Liver (tissue), 9 donors: Measurements from ENCODE around the gene USP48. TPM values are rescaled to one million over a fixed set of nuclear protein-coding genes. Genes with fewer than 3 reads are reported as not detected.

Experiments
- DNase-seq: peaks from one replicate; pipeline ENCODE4 v3.0.0-alpha.2; 2017; ENCODE audit warnings: low spot score
- H3K27ac ChIP-seq, 2 donors: one replicate each; pipeline ENCODE4 v1.7.0; 2013; ENCODE audit warnings: inconsistent platforms in 2 of 2, low read length in 2 of 2, control low read depth in 1 of 2, low read depth in 1 of 2, mild to moderate bottlenecking in 1 of 2
- H3K27me3 ChIP-seq, 4 donors: one replicate each; pipeline versions ENCODE4 v1.6.1 to v1.7.0; 2013; ENCODE audit warnings: low read length in 3 of 4, inconsistent platforms in 1 of 4, mild to moderate bottlenecking in 1 of 4, moderate library complexity in 1 of 4; ENCODE audit not compliant: control insufficient read depth in 4 of 4, insufficient read depth in 4 of 4
- H3K36me3 ChIP-seq, 4 donors: one replicate each; pipeline versions ENCODE4 v1.6.1 to v1.7.0; 2013; ENCODE audit warnings: low read length in 3 of 4, mild to moderate bottlenecking in 3 of 4, low read depth in 1 of 4, moderate library complexity in 1 of 4; ENCODE audit not compliant: control insufficient read depth in 4 of 4, insufficient read depth in 3 of 4
- H3K4me1 ChIP-seq, 4 donors: one replicate each; pipeline versions ENCODE4 v1.6.1 to v1.7.0; 2013; ENCODE audit warnings: low read length in 3 of 4, mild to moderate bottlenecking in 3 of 4, moderate library complexity in 1 of 4; ENCODE audit not compliant: control insufficient read depth in 4 of 4, insufficient read depth in 4 of 4
- H3K4me3 ChIP-seq, 3 donors: one replicate each; pipeline versions ENCODE4 v1.6.1 to v1.7.0; 2013; ENCODE audit warnings: low read length in 3 of 3, control low read depth in 1 of 3, low read depth in 1 of 3, mild to moderate bottlenecking in 1 of 3
- H3K9ac ChIP-seq, 2 donors: one replicate each; pipeline ENCODE4 v1.7.0; 2013; ENCODE audit warnings: low read length in 2 of 2, mild to moderate bottlenecking in 2 of 2, moderate library complexity in 2 of 2, control low read depth in 1 of 2, low read depth in 1 of 2
- H3K9me3 ChIP-seq, 4 donors: one replicate each; pipeline versions ENCODE4 v1.6.1 to v1.7.0; 2013; ENCODE audit warnings: low read length in 3 of 4; ENCODE audit not compliant: control insufficient read depth in 4 of 4
- ATF3 ChIP-seq: IDR thresholded peaks from 2 replicates; pipeline ENCODE4 v1.6.1; 2016; ENCODE audit warnings: antibody characterized with exemption
- EGR1 ChIP-seq, 2 donors: IDR thresholded peaks; 2 replicates each; pipeline ENCODE4 v1.6.1; 2016 to 2018; ENCODE audit warnings: antibody characterized with exemption in 2 of 2, low read depth in 2 of 2
- FOXA1 ChIP-seq: IDR thresholded peaks from 2 replicates; pipeline ENCODE4 v1.6.1; 2016; ENCODE audit warnings: antibody characterized with exemption
- FOXA2 ChIP-seq: IDR thresholded peaks from 2 replicates; pipeline ENCODE4 v1.6.1; 2016; ENCODE audit warnings: antibody characterized with exemption
- GABPA ChIP-seq, 2 donors: IDR thresholded peaks in 1 of 2; conservative IDR thresholded peaks in 1 of 2; 2 replicates each; pipeline ENCODE4 v1.6.1; 2016; ENCODE audit warnings: antibody characterized with exemption in 2 of 2, mild to moderate bottlenecking in 1 of 2, moderate library complexity in 1 of 2
- HNF4A ChIP-seq, 2 donors: conservative IDR thresholded peaks; 2 replicates each; pipeline ENCODE4 v1.6.1; 2016; ENCODE audit warnings: antibody characterized with exemption in 2 of 2, mild to moderate bottlenecking in 2 of 2
- HNF4G ChIP-seq: IDR thresholded peaks from 2 replicates; pipeline ENCODE4 v1.6.1; 2016; ENCODE audit warnings: antibody characterized with exemption
- JUND ChIP-seq, 2 donors: IDR thresholded peaks; 2 replicates each; pipeline ENCODE4 v1.6.1; 2016; ENCODE audit warnings: antibody characterized with exemption in 2 of 2
- MAX ChIP-seq: IDR thresholded peaks from 2 replicates; pipeline ENCODE4 v1.6.1; 2016; ENCODE audit warnings: antibody characterized with exemption
- NR2F2 ChIP-seq: IDR thresholded peaks from 2 replicates; pipeline ENCODE4 v1.6.1; 2016; ENCODE audit warnings: antibody characterized with exemption
- RAD21 ChIP-seq, 2 donors: IDR thresholded peaks; 2 replicates each; pipeline ENCODE4 v1.6.1; 2016; ENCODE audit warnings: antibody characterized with exemption in 2 of 2, mild to moderate bottlenecking in 2 of 2
- RXRA ChIP-seq, 2 donors: IDR thresholded peaks; 2 replicates each; pipeline ENCODE4 v1.6.1; 2017 to 2018; ENCODE audit warnings: antibody characterized with exemption in 2 of 2, mild to moderate bottlenecking in 1 of 2
- SP1 ChIP-seq: IDR thresholded peaks from 2 replicates; pipeline ENCODE4 v1.6.1; 2018; ENCODE audit warnings: antibody characterized with exemption, mild to moderate bottlenecking
- TAF1 ChIP-seq: conservative IDR thresholded peaks from 2 replicates; pipeline ENCODE4 v1.6.1; 2016; ENCODE audit warnings: antibody characterized with exemption, mild to moderate bottlenecking
- YY1 ChIP-seq: IDR thresholded peaks from 2 replicates; pipeline ENCODE4 v1.6.1; 2016; ENCODE audit warnings: antibody characterized with exemption, mild to moderate bottlenecking
- WGBS: extraction: QIAGEN DNeasy Blood & Tissue Kit; methylation state at CpG from one replicate; pipeline ENCODE4 v1.1.7; 2013; 5-methylcytosine and 5-hydroxymethylcytosine counted together
- polyA plus RNA-seq, 2 donors: library from polyadenylated mRNA; stranded (reverse) in 1 of 2; unstranded in 1 of 2; fragments of 200-250 nt in 1 of 2; fragments of >200 nt in 1 of 2; fragmentation: Nextera tagmentation in 1 of 2; extraction: Ambion mirVana in 1 of 2; gene quantifications; one replicate each; pipeline versions ENCODE4 v1.2.1 to v1.2.3, GENCODE V29; 2013 to 2015
- total RNA-seq, 2 donors: library from RNA; depleted of rRNA; stranded (reverse); fragments of >200 nt; gene quantifications; one replicate each; pipeline ENCODE4 v1.2.3, GENCODE V29; 2014
- TF ChIP-seq, protein P1 (sequence below): IDR thresholded peaks from 2 replicates; pipeline ENCODE4 v1.6.1; 2016; ENCODE audit warnings: antibody characterized with exemption
- TF ChIP-seq, protein P2 (sequence below): IDR thresholded peaks from 2 replicates; pipeline ENCODE4 v1.6.1; 2016; ENCODE audit warnings: antibody characterized with exemption, mild to moderate bottlenecking
- TF ChIP-seq, protein P3 (sequence below): fragments of 150-350 bp; IDR thresholded peaks from 2 replicates; pipeline ENCODE4 v1.5.1; 2017; ENCODE audit warnings: improper control_type of control experiment, low read depth, low read length; ENCODE audit not compliant: missing input control
- donor health status: healthy.
- donor health status: healthy.
- donor health status: healthy.
- donor health status: healthy.
- donor health status: healthy.

The USP48 gene
- total and polyA plus RNA-seq, 4 donors: 7.8 to 34.9 (median 23.1) TPM

DNA sequence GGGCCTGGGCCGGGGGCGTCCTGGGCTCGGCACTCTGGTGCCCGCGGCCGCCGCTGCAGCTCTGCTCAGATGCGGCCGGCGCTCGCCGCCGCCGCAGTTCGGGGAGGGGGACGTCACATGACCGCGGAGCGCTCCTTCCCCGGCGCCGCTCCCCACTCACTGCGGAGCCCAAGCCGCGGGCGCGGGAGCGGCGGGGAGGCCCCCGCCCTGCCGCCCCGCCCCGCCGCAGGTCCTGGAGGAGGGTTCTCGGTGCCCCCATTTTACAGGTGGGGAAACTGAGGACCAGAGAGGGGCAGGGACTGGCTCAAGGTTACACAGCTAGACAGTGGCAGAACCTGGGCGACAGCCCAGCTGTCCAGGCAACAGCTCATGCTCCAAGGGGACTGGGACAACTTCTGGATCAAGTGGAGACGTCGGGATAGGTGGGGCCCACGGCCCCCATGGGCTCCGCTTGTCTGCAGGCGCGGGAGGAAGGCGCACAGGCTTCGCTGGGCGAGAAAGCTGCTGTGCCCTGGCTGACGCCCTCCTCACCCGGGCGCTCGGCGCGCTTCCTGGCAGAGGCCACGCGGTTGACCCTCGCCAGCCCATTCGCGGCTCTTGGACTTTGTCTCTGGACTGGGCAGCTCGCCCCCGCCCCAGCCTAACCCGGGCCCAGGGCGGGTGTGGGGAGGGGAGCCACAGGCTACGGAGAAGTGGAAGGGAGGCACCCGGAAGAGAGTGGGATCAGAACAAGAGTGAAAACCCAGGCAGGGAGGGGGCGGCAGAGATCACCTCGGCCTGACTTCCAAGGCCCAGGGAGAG lies 113.5 kb downstream of the USP48 start, which contains the start of gene RAP1GAP:
Gene RAP1GAP, minus strand, starts transcription at position 100 of the 801 bp plus-strand sequence. CDS start 49,325 bp downstream, outside the sequence.
- WGBS: 1% methylated on average over 64 of the region's 64 CpGs
- no peaks in the 10 kb centered on the region for H3K36me3 ChIP-seq
- no peaks in the 10 kb centered on the region for H3K27me3 ChIP-seq
- peak within 1 kb of the TSS; percentile 52 to 74 for H3K27ac ChIP-seq
- peak; percentile 91 to 95 for TF ChIP-seq HNF4A (conservative IDR thresholded peaks at IDR 0.05)
- TF ChIP-seq, protein P1, sequence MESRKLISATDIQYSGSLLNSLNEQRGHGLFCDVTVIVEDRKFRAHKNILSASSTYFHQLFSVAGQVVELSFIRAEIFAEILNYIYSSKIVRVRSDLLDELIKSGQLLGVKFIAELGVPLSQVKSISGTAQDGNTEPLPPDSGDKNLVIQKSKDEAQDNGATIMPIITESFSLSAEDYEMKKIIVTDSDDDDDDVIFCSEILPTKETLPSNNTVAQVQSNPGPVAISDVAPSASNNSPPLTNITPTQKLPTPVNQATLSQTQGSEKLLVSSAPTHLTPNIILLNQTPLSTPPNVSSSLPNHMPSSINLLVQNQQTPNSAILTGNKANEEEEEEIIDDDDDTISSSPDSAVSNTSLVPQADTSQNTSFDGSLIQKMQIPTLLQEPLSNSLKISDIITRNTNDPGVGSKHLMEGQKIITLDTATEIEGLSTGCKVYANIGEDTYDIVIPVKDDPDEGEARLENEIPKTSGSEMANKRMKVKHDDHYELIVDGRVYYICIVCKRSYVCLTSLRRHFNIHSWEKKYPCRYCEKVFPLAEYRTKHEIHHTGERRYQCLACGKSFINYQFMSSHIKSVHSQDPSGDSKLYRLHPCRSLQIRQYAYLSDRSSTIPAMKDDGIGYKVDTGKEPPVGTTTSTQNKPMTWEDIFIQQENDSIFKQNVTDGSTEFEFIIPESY: no peak
- TF ChIP-seq EGR1 (IDR thresholded peaks at IDR 0.05; ENCODE audit: low read depth in 2 of 2): peak; percentile 75 to 82
- TF ChIP-seq, protein P2, sequence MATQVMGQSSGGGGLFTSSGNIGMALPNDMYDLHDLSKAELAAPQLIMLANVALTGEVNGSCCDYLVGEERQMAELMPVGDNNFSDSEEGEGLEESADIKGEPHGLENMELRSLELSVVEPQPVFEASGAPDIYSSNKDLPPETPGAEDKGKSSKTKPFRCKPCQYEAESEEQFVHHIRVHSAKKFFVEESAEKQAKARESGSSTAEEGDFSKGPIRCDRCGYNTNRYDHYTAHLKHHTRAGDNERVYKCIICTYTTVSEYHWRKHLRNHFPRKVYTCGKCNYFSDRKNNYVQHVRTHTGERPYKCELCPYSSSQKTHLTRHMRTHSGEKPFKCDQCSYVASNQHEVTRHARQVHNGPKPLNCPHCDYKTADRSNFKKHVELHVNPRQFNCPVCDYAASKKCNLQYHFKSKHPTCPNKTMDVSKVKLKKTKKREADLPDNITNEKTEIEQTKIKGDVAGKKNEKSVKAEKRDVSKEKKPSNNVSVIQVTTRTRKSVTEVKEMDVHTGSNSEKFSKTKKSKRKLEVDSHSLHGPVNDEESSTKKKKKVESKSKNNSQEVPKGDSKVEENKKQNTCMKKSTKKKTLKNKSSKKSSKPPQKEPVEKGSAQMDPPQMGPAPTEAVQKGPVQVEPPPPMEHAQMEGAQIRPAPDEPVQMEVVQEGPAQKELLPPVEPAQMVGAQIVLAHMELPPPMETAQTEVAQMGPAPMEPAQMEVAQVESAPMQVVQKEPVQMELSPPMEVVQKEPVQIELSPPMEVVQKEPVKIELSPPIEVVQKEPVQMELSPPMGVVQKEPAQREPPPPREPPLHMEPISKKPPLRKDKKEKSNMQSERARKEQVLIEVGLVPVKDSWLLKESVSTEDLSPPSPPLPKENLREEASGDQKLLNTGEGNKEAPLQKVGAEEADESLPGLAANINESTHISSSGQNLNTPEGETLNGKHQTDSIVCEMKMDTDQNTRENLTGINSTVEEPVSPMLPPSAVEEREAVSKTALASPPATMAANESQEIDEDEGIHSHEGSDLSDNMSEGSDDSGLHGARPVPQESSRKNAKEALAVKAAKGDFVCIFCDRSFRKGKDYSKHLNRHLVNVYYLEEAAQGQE: peak; percentile 81
- TF ChIP-seq HNF4G: peak; percentile 85
- TF ChIP-seq YY1: peak; percentile 69
- TF ChIP-seq RXRA (IDR thresholded peaks at IDR 0.05): peak; percentile 70 to 84
- TF ChIP-seq RAD21 (IDR thresholded peaks at IDR 0.05): peak in 1 of 2 donors; percentile 36
- peak; percentile 66 for TF ChIP-seq NR2F2
- TF ChIP-seq FOXA1: no peak
- TF ChIP-seq, protein P3, sequence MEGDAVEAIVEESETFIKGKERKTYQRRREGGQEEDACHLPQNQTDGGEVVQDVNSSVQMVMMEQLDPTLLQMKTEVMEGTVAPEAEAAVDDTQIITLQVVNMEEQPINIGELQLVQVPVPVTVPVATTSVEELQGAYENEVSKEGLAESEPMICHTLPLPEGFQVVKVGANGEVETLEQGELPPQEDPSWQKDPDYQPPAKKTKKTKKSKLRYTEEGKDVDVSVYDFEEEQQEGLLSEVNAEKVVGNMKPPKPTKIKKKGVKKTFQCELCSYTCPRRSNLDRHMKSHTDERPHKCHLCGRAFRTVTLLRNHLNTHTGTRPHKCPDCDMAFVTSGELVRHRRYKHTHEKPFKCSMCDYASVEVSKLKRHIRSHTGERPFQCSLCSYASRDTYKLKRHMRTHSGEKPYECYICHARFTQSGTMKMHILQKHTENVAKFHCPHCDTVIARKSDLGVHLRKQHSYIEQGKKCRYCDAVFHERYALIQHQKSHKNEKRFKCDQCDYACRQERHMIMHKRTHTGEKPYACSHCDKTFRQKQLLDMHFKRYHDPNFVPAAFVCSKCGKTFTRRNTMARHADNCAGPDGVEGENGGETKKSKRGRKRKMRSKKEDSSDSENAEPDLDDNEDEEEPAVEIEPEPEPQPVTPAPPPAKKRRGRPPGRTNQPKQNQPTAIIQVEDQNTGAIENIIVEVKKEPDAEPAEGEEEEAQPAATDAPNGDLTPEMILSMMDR: no peak
- TF ChIP-seq GABPA (IDR thresholded peaks at IDR 0.05 in 1 of 2, conservative IDR thresholded peaks at IDR 0.05 in 1 of 2): peak in 1 of 2 donors; percentile 45
- peak in 1 of 2 donors; percentile 34 for TF ChIP-seq JUND (IDR thresholded peaks at IDR 0.05)
- no peak for TF ChIP-seq FOXA2
- TF ChIP-seq MAX: no peak
- peak; percentile 95 for TF ChIP-seq SP1
- TF ChIP-seq ATF3: no peak
- peak; percentile 50 for TF ChIP-seq TAF1
- H3K9ac ChIP-seq: peak within 1 kb of the TSS in 1 of 2 donors; percentile 27
- H3K4me1 ChIP-seq: peaks cover 20 to 47% (median 33%) of the 10 kb centered on the region in 4 donors
- H3K4me3 ChIP-seq: peak within 1 kb of the TSS; percentile 53 to 68 (median 61)
- peak; percentile 75 for DNase-seq
- H3K9me3 ChIP-seq: no peaks in the 10 kb centered on the region
